ENCODE measurements around the gene DUSP1.
A peak's percentile ranks its signal among the peaks of the same experiment; 100 is the strongest.

DUSP1 gene

DNA sequence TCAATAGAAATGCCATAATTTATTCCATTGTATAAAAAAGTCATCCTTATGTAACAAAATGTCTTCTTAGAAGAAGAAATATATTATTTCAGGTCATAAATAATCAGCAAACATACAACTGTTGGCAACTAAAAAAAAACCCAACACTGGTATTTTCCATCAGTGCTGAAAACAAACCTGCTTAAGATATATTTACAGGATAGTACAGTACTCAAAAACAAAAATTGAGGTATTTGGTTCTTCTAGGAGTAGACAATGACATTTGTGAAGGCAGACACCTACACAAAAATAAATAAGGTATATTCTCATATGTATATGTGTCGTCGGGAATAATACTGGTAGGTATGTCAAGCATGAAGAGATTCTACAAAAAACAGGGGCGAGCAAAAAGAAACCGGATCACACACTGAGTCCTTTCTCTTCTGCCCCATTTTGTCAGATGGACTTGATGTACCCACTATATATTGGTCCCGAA lies 2.9 kb downstream of the DUSP1 start:
- TF ChIP-seq, protein P1, sequence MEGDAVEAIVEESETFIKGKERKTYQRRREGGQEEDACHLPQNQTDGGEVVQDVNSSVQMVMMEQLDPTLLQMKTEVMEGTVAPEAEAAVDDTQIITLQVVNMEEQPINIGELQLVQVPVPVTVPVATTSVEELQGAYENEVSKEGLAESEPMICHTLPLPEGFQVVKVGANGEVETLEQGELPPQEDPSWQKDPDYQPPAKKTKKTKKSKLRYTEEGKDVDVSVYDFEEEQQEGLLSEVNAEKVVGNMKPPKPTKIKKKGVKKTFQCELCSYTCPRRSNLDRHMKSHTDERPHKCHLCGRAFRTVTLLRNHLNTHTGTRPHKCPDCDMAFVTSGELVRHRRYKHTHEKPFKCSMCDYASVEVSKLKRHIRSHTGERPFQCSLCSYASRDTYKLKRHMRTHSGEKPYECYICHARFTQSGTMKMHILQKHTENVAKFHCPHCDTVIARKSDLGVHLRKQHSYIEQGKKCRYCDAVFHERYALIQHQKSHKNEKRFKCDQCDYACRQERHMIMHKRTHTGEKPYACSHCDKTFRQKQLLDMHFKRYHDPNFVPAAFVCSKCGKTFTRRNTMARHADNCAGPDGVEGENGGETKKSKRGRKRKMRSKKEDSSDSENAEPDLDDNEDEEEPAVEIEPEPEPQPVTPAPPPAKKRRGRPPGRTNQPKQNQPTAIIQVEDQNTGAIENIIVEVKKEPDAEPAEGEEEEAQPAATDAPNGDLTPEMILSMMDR (IDR thresholded peaks at IDR 0.05; ENCODE audit: control insufficient read depth, insufficient read depth, low read depth, low read length, missing control alignments) = no peak
- peak overlapping the region; percentile 82 for H3K4me3 ChIP-seq (ENCODE audit: control insufficient read depth, low read depth, low read length)
- DNase-seq (ENCODE audit: low read depth) = no peak

DNA sequence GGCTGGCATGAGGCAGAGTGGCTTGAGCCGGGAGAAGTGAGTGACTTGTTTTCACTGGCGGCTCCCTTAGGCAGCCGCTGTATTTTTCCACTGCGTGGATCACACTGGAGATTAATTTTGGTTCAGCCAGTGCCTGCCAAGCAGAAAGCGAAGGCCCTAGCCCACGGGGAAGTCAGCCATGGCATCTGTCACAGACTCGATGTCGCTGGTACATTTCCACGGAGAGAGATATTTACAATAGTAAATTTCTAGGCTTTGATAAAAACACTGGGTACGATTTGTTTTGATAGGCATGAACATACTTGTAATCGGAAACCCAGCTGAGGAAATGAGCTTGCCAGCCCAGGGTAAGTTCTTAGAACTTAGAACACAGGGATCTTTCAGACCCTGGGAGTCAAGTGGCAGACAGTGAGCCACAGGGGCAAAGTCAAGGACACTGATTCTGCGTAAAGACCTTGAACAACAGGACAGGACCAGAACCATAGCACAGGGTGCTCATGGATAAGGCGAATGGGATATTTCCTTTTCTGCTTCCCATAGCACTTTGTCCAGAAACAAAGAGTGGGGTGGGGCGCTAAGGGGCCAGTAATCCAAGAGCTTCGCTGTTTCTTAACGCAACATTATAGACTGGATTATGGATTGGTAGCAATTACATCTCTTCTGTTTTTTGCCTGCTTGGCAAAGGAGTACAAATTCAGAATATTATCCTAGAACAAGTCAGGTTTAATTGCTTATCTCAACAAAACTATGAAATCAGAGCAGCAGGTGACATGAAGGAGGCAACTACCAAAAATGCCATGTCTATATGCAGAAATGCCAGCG lies 4.5 kb downstream of the DUSP1 start:
- peak overlapping the region; percentile 82 for H3K4me3 ChIP-seq (ENCODE audit: control insufficient read depth, low read depth, low read length)
- peak; percentile 78 for DNase-seq (ENCODE audit: low read depth)
- TF ChIP-seq, protein P1 (IDR thresholded peaks at IDR 0.05; ENCODE audit: control insufficient read depth, insufficient read depth, low read depth, low read length, missing control alignments) = no peak

DNA sequence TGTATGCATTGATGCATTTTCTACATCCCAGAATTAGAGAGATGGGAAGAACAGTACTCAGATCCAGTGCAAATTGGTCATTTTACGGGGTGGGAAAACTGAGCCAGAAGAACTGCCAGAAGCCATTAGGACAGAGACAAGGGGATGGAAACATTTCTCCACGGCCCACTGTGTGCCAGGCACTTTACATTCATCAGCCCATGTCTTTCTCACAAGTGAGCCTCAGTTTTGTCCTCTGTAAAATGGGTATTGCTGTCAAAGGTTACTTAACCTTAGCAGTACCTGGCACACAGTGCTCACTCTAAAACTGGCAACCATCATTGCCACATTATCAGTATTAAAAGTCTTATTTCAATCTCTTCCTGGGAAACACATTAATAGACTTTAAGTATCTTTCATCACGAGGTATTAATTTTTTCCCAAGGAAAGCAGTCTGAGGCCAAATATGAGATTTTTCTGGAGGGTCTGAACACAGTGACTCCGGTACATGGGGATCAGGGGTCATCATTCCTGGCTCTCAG lies 5.2 kb downstream of the DUSP1 start:
- DNase-seq (ENCODE audit: low read depth) = no peak
- H3K4me3 ChIP-seq (ENCODE audit: control insufficient read depth, low read depth, low read length) = no peak overlapping the region
- TF ChIP-seq, protein P1 (IDR thresholded peaks at IDR 0.05; ENCODE audit: control insufficient read depth, insufficient read depth, low read depth, low read length, missing control alignments) = no peak

DNA sequence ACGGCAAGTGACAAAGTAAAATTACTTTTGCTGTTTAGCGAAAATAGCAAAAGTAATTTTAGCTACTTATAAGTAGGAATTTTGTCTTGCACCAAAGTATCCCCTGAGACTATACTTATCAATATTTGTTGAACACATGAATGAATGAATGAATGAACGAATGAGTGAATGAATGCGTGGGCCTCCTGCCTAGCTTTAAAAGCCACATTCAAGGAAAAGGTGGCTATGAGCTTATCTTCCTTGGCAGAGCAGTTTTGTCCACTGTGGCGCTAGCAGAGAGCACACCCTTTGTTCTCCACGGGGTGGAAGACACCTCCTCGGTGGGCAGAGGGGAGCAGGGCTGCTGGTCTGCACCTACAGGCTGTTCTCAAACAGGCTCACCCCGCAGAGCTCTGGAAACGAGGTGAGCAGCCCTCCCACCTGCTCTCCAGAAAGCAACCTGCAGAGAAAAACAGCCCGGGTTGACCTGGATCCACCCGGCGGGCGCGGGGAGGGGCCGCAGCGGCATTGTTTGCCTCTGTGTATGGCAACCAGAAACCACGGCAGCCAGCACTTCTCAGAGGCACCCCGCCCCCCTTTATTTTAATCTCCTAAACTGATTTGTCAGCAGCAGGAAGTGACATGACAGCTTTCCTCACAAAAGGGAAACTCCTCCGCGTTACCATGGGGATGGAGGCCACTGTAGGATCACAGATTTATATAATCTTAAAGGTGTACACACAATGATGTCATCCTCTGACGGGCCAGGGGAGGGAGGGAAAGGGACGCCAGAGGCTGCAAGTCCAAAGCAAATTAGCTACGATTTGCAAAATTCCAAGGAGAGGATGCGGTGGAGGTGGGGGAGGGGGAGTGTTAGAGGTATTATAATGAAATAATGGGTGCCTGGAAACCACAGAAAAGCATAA lies 5.9 kb downstream of the DUSP1 start:
- TF ChIP-seq, protein P1 (IDR thresholded peaks at IDR 0.05; ENCODE audit: control insufficient read depth, insufficient read depth, low read depth, low read length, missing control alignments) = no peak
- DNase-seq (ENCODE audit: low read depth) = peak; percentile 99
- peak overlapping the region; percentile 36 for H3K4me3 ChIP-seq (ENCODE audit: control insufficient read depth, low read depth, low read length)

DNA sequence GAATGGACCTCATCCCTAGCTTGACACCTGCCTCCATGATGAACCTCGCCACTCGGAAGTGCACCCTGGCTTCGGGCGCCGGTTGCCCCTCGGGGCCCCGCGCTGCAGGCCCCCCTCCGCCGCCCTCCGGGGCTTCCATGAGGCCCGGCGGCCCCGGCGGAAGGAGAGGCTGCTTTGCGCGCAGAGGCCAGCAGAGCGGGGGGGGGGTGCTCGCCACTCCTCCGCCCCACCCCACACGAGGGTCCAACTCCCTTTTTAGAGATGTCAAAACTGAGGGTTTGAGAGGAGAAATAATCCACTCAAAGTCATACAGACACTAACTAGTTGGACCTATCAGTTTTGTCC lies 7.9 kb downstream of the DUSP1 start:
- no peak overlapping the region for H3K4me3 ChIP-seq (ENCODE audit: control insufficient read depth, low read depth, low read length)
- DNase-seq (ENCODE audit: low read depth) = no peak
- TF ChIP-seq, protein P1 (IDR thresholded peaks at IDR 0.05; ENCODE audit: control insufficient read depth, insufficient read depth, low read depth, low read length, missing control alignments) = no peak
